ENCODE results near the gene EPN2.

EPN2 gene

DNA sequence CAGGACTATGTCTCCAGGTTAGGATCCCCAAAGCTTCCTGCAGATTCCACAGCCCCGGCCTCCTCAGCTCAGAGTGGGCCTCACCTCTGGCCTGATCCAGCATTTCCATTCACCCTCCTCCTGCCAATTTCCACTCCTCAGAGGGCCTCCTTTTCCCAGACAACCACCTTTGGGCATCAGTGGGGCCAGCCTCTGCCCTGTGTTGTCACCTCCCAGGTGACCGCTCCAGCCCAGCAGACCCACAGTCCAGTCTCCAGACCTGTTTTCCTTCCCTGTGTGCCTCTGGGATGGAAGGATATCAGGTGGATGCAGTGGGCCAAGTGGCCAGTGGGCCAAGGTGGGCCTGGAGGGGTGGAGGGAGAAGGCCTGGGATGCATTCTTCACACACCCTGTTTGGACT is 92.7 kb downstream of the EPN2 start:
- no peak overlapping the region for H3K4me3 ChIP-seq (ENCODE audit: low read length)

DNA sequence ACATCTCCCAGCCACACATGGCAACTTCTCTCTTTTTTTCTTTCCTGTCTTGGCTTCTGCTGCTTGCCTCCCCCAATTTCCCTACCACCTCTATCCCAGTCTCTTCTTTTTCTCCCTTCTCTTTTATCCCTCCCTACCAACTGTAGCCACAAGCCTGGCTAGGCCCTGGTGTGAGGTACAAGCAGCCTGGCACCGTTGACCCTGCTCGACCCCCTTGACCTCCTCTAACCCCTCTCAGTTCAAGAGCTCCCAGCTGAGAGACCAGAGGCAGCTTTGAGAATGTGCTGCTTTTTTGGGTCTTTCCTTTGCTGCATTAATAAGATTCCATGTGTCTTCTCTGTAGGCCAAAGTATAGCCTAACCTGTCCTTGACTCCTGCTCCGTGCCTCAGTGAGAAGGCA is 93.1 kb downstream of the EPN2 start:
- Histone ChIP-seq H3K4me2 (ENCODE audit: low read length) (no peak overlapping the region), H3K27me3 (ENCODE audit: control insufficient read depth, insufficient read depth, low read length) (no peaks in the 10 kb centered on the region), H3K4me3 (ENCODE audit: low read length) (no peak overlapping the region), H3K9ac (ENCODE audit: low read depth, low read length) (no peak overlapping the region), H3K4me1 (ENCODE audit: control insufficient read depth, insufficient read depth, low read length) (peaks cover 48% of the 10 kb centered on the region), H3K9me3 (replicated peaks; ENCODE audit: low read length) (no peaks in the 10 kb centered on the region), H3K36me3 (ENCODE audit: insufficient read depth, low read length) (peaks cover 35% of the 10 kb centered on the region)

More for the DNA sequence above, 92.7 kb downstream of the EPN2 start:
- Histone ChIP-seq H3K4me2 (ENCODE audit: low read length) (no peak overlapping the region), H3K27me3 (ENCODE audit: control insufficient read depth, insufficient read depth, low read length) (no peaks in the 10 kb centered on the region), H3K9ac (ENCODE audit: low read depth, low read length) (no peak overlapping the region), H3K9me3 (replicated peaks; ENCODE audit: low read length) (no peaks in the 10 kb centered on the region), H3K36me3 (ENCODE audit: insufficient read depth, low read length) (peaks cover 35% of the 10 kb centered on the region), H3K4me1 (ENCODE audit: control insufficient read depth, insufficient read depth, low read length) (peaks cover 48% of the 10 kb centered on the region)

DNA sequence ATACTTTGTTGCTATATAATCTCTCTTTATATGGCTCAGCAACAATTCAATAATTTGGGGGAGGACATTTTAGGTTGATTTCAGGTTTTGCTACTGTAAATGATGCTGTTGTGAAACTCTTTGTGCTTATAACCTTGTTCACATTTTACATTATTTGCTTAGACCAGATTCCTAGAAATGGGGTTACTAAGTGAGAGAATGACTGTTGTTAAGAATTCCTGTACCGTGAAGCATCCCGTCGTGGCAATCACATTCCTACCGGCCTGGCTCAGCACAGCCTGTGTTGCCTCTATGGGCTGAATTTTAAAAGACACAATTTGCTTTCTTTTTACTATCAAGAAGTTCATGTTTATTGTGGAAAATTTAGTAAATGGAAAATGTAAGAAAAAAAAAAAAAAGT is 94.0 kb downstream of the EPN2 start:
- Histone ChIP-seq H3K4me1 (ENCODE audit: control insufficient read depth, insufficient read depth, low read length) (peaks cover 47% of the 10 kb centered on the region), H3K4me3 (ENCODE audit: low read length) (no peak overlapping the region), H3K9ac (ENCODE audit: low read depth, low read length) (peak overlapping the region; percentile 59), H3K27me3 (ENCODE audit: control insufficient read depth, insufficient read depth, low read length) (no peaks in the 10 kb centered on the region), H3K9me3 (replicated peaks; ENCODE audit: low read length) (no peaks in the 10 kb centered on the region), H3K4me2 (ENCODE audit: low read length) (peak overlapping the region; percentile 49), H3K36me3 (ENCODE audit: insufficient read depth, low read length) (peaks cover 35% of the 10 kb centered on the region)

DNA sequence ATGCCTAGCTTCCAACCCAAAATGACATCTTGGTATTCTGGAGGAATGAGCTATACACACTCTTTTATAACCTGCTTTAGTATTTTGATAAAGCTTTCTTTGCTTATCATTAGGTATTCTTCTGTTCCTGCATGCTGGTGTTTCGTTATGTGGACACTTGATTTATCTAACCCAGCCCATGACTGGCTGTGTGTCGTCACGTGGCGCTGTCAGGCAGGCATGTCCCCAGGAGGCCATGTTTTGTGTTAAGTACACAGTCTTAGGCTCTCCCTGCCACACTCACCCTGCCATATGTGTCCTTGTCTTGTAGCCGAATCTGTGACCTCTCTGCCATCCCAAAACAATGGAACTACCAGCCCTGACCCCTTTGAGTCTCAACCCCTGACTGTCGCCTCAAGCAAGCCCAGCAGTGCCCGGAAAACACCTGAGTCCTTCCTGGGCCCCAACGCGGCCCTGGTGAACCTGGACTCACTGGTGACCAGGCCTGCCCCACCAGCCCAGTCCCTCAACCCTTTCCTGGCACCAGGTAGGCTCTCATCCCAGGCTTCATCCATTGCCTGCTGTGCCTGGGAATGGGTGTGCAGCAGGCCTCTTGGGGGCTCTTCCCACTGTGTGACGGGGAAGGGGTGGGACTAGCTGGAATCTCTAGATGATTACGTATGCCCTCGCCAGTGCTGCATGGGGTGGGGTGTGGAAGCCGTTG is 94.5 kb downstream of the EPN2 start:
- Histone ChIP-seq H3K27me3 (ENCODE audit: control insufficient read depth, insufficient read depth, low read length) (no peaks in the 10 kb centered on the region), H3K4me1 (ENCODE audit: control insufficient read depth, insufficient read depth, low read length) (peaks cover 41% of the 10 kb centered on the region), H3K9ac (ENCODE audit: low read depth, low read length) (peak overlapping the region; percentile 59), H3K4me3 (ENCODE audit: low read length) (no peak overlapping the region), H3K9me3 (replicated peaks; ENCODE audit: low read length) (no peaks in the 10 kb centered on the region), H3K4me2 (ENCODE audit: low read length) (peak overlapping the region; percentile 49), H3K36me3 (ENCODE audit: insufficient read depth, low read length) (peaks cover 40% of the 10 kb centered on the region)

DNA sequence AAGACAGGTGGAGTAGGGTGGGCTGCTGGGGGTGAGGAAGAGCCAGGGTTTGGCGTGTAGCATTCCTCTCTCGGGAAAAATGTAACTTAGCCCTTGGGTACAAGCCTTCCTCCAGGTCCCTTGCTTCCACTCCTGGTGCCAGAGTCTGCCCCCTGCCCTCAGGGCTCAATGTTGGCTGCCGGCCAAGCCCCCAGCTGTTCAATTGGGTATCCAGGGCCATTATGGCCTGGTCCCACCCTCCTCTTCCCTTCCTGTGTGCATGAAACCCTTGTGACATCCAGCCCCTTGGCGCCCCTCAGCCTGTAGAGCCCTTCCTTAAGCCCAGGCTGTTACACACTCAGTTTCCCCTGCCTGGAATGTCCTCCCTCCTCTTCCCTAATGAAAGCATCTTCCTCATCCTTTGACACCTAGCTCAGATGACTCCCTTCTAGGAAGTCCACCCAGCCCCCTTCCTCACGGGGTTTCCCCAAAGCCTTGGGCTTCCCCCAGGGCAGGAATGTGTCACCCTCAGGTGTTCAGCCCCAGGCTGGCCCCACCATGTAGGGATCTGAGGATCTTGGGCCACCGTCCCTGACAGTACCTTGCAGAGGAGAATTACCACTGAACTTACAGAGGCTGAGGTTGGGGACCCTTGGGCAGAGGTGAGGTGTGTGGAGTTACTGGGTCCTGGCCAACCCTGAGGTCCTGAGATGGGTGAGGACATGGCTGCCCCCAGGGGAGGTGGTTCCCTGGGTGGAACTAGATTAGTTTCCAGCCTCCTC is 95.4 kb downstream of the EPN2 start:
- no peaks in the 10 kb centered on the region for H3K9me3 ChIP-seq (replicated peaks; ENCODE audit: low read length)
- H3K4me3 ChIP-seq (ENCODE audit: low read length) = no peak overlapping the region
- no peak overlapping the region for H3K9ac ChIP-seq (ENCODE audit: low read depth, low read length)
- H3K4me1 ChIP-seq (ENCODE audit: control insufficient read depth, insufficient read depth, low read length) = peaks cover 33% of the 10 kb centered on the region
- H3K27me3 ChIP-seq (ENCODE audit: control insufficient read depth, insufficient read depth, low read length) = no peaks in the 10 kb centered on the region
- H3K36me3 ChIP-seq (ENCODE audit: insufficient read depth, low read length) = peaks cover 41% of the 10 kb centered on the region
- H3K4me2 ChIP-seq (ENCODE audit: low read length) = no peak overlapping the region

DNA sequence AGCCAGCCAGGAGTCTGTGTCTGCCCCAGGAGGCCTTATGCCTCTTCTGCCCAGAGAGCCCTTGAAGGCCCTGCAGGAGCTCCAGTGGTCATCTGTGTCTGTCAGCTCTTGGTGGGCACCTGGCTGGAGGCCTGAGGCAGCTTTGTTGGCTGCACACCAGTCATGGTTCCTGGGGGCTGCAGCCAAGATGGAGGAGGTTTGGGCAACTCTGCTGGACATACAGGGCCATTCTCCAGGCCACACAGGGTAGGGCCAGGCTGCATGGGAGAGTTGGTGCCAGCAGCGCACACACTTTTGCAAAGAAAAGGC is 95.9 kb downstream of the EPN2 start:
- no peak overlapping the region for H3K9ac ChIP-seq (ENCODE audit: low read depth, low read length)

DNA sequence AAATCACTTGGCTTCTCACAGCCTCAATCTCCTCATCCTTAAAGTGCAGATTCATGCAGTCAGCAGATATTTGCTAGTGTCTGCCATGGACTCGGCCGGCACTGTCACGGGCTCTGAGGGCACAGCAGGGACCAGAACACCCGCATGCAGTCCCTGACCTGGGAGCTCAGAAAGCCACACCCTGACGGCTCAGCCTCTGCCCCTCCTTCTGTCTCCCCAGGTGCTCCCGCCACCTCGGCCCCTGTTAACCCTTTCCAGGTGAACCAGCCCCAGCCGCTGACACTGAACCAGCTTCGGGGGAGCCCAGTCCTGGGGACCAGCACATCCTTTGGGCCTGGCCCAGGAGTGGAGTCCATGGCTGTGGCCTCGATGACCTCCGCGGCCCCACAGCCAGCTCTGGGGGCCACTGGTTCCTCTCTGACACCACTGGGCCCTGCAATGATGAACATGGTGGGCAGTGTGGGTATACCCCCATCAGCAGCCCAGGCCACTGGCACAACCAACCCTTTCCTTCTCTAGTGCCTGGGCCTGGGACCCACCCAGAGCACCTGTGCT is 96.6 kb downstream of the EPN2 start:
- Histone ChIP-seq H3K9me3 (replicated peaks; ENCODE audit: low read length) (no peaks in the 10 kb centered on the region), H3K4me2 (ENCODE audit: low read length) (no peak overlapping the region), H3K4me3 (ENCODE audit: low read length) (no peak overlapping the region), H3K4me1 (ENCODE audit: control insufficient read depth, insufficient read depth, low read length) (peaks cover 26% of the 10 kb centered on the region), H3K27me3 (ENCODE audit: control insufficient read depth, insufficient read depth, low read length) (no peaks in the 10 kb centered on the region), H3K9ac (ENCODE audit: low read depth, low read length) (no peak overlapping the region), H3K36me3 (ENCODE audit: insufficient read depth, low read length) (peaks cover 41% of the 10 kb centered on the region)

More for the DNA sequence above, 95.9 kb downstream of the EPN2 start:
- Histone ChIP-seq H3K36me3 (ENCODE audit: insufficient read depth, low read length) (peaks cover 41% of the 10 kb centered on the region), H3K4me3 (ENCODE audit: low read length) (no peak overlapping the region), H3K9me3 (replicated peaks; ENCODE audit: low read length) (no peaks in the 10 kb centered on the region), H3K4me2 (ENCODE audit: low read length) (no peak overlapping the region), H3K4me1 (ENCODE audit: control insufficient read depth, insufficient read depth, low read length) (peaks cover 27% of the 10 kb centered on the region), H3K27me3 (ENCODE audit: control insufficient read depth, insufficient read depth, low read length) (no peaks in the 10 kb centered on the region)

DNA sequence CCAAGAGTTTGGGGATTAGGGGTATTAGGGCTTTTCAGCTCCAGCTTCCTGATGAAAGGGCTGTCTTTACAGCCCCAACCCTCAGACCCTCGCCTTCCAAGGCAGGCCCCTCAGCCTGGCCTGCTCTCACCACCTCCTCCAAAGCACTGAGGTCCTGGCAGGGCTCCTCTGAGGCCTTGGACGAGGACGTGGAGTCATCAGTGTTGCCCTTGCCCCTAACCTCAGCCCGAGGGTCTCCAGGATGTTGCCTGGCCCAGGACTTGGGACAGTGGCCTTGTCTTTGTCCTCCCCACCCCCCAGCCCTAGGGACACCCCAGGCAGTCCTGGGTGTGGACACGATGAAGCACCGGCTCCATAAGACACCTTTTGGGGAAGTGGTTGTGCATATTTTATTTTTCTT is 97.2 kb downstream of the EPN2 start:
- H3K9ac ChIP-seq (ENCODE audit: low read depth, low read length) = no peak overlapping the region
- H3K4me1 ChIP-seq (ENCODE audit: control insufficient read depth, insufficient read depth, low read length) = peaks cover 26% of the 10 kb centered on the region
- H3K4me3 ChIP-seq (ENCODE audit: low read length) = no peak overlapping the region
- peaks cover 37% of the 10 kb centered on the region for H3K36me3 ChIP-seq (ENCODE audit: insufficient read depth, low read length)
- H3K9me3 ChIP-seq (replicated peaks; ENCODE audit: low read length) = no peaks in the 10 kb centered on the region
- no peaks in the 10 kb centered on the region for H3K27me3 ChIP-seq (ENCODE audit: control insufficient read depth, insufficient read depth, low read length)
- H3K4me2 ChIP-seq (ENCODE audit: low read length) = no peak overlapping the region

DNA sequence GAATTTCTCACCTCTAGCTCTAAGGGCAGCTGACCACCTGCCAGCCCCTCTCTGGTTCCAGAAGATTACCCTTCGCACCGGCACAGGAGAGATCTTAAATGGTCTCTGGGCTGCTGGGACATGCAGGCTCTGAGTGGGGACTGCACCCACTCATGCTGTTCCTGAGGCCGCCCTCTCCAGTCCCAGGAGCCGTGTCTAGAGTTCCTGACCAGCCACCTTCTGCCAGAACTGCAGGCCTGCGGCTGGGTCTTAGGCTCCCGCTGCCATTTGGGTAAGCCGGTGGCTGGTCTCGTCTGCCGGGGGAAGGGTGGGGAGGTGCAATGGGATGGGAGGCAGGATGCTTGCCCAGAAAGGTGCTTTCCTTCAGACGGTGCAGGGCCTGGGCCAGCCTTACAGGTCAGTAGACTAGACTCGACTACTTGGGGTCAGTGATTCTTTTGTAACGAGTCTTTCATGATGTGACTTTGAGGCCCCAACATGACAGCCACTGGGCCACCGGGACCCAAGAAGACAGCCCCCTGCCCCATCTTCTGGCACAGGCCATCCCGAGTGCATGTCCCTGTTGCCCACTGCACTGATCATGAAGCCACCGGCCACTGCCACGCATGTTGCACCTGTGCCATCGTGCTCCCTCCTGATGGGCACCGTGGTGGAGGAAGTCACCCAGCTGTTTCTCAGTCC is 98.9 kb downstream of the EPN2 start:
- Histone ChIP-seq H3K9ac (ENCODE audit: low read depth, low read length) (no peak overlapping the region), H3K4me3 (ENCODE audit: low read length) (no peak overlapping the region), H3K9me3 (replicated peaks; ENCODE audit: low read length) (no peaks in the 10 kb centered on the region), H3K27me3 (ENCODE audit: control insufficient read depth, insufficient read depth, low read length) (no peaks in the 10 kb centered on the region), H3K4me1 (ENCODE audit: control insufficient read depth, insufficient read depth, low read length) (peaks cover 16% of the 10 kb centered on the region), H3K4me2 (ENCODE audit: low read length) (no peak overlapping the region), H3K36me3 (ENCODE audit: insufficient read depth, low read length) (peaks cover 33% of the 10 kb centered on the region)

DNA sequence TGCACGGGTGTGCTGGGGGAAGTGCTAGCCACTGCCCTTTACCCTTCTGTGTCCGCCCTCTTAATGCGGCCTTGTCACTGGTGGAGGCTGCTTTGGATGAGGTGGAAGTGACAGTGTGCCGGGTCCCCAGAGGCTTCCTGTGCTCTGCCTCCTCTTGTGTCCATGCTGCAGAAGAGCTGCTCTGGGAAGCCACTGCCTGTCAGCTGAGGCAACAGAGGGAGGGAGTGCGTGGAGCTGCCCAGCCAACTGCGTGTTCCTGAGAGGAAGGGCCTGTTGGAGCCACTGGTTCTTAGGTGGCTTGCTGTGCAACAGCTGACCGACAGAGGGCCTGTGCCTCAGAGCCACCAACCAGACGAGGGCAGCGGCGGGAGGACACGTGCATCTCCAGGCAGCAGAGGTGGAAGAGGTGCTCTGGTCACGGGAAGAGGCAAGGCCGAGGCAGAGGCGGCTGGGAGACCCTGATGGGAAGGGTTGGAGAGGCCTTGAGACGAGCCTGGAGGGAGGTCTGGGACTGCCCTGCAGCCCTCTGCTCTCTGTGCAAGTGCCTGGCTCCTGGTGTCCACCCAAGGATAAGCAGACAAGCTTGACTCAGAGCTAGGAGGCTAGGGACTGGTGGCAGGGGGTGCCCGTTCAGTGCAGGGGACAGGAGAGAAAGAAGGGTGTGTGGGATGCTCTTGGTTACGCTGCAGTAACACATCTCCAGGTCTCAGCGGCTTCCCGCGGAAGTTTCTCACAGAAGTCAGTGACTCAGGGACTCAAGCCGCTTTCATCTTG is 100.0 kb downstream of the EPN2 start:
- no peak overlapping the region for H3K4me3 ChIP-seq (ENCODE audit: low read length)
- H3K4me1 ChIP-seq (ENCODE audit: control insufficient read depth, insufficient read depth, low read length) = peaks cover 12% of the 10 kb centered on the region
- H3K27me3 ChIP-seq (ENCODE audit: control insufficient read depth, insufficient read depth, low read length) = no peaks in the 10 kb centered on the region
- H3K9me3 ChIP-seq (replicated peaks; ENCODE audit: low read length) = no peaks in the 10 kb centered on the region
- no peak overlapping the region for H3K9ac ChIP-seq (ENCODE audit: low read depth, low read length)
- H3K4me2 ChIP-seq (ENCODE audit: low read length) = no peak overlapping the region
- peaks cover 27% of the 10 kb centered on the region for H3K36me3 ChIP-seq (ENCODE audit: insufficient read depth, low read length)

DNA sequence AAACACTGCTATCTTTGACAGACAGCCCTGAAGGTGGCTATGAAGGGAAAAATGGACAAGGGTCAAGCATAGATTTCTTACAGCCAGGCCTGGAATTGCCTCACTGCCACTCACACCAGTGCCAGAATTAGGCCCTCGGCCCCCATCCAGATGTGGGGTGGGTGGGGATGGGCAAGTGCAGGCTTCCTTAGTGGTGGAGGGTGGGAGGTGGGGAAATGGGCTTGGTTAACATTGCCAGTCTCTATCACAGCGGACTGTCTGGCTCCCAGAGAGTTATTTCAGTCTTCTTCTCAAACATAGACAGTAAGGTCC is 100.5 kb downstream of the EPN2 start:
- H3K4me1 ChIP-seq (ENCODE audit: control insufficient read depth, insufficient read depth, low read length) = peaks cover 8% of the 10 kb centered on the region
- H3K4me3 ChIP-seq (ENCODE audit: low read length) = no peak overlapping the region
- peaks cover 22% of the 10 kb centered on the region for H3K36me3 ChIP-seq (ENCODE audit: insufficient read depth, low read length)
- H3K27me3 ChIP-seq (ENCODE audit: control insufficient read depth, insufficient read depth, low read length) = no peaks in the 10 kb centered on the region
- no peak overlapping the region for H3K4me2 ChIP-seq (ENCODE audit: low read length)
- H3K9ac ChIP-seq (ENCODE audit: low read depth, low read length) = no peak overlapping the region
- no peaks in the 10 kb centered on the region for H3K9me3 ChIP-seq (replicated peaks; ENCODE audit: low read length)

All from skeletal muscle satellite cell (primary cell).